ENCODE results near the gene SLC24A5.

DNA sequence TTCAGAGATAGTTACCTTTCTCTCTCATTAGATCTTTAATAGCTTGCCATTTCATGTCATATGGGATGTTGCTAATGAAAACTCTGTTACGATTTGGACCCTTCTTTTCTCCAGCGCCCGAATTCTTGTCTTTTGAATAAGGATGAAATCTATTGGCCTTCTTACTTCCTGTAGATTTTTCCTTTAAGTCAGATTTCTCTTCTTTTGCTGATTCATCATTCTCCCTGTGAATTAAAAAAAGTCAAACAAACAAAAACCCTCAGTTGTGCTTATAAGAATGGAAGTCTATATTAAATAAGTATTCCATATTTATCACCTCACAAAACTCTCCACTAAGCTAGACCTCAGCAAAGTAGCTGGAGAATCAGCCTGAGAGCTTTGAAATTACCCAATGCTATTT, 47.8 kb downstream of the SLC24A5 start:
- TF ChIP-seq, protein P1, sequence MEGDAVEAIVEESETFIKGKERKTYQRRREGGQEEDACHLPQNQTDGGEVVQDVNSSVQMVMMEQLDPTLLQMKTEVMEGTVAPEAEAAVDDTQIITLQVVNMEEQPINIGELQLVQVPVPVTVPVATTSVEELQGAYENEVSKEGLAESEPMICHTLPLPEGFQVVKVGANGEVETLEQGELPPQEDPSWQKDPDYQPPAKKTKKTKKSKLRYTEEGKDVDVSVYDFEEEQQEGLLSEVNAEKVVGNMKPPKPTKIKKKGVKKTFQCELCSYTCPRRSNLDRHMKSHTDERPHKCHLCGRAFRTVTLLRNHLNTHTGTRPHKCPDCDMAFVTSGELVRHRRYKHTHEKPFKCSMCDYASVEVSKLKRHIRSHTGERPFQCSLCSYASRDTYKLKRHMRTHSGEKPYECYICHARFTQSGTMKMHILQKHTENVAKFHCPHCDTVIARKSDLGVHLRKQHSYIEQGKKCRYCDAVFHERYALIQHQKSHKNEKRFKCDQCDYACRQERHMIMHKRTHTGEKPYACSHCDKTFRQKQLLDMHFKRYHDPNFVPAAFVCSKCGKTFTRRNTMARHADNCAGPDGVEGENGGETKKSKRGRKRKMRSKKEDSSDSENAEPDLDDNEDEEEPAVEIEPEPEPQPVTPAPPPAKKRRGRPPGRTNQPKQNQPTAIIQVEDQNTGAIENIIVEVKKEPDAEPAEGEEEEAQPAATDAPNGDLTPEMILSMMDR (IDR thresholded peaks at IDR 0.05): no peak
- no peak for TF ChIP-seq EZH2 (IDR thresholded peaks at IDR 0.05; ENCODE audit: borderline replicate concordance, insufficient read depth, low read depth, low read length, poor library complexity, severe bottlenecking)

Data from B cell (primary cell).